ENCODE data around the gene ZNF565.
"Not testable (repeated sequence)": the region's sequence is repeated elsewhere in the genome, so short reads cannot be mapped to it uniquely, and the experiment has no call there.

Gene ZNF565

GRCh38 chr19:36210497-36210896 is 4.0 kb downstream of the ZNF565 start:
- no peak for TF ChIP-seq CTCF (conservative IDR thresholded peaks at IDR 0.05; ENCODE audit: low read length)
- DNase-seq (ENCODE audit: low read depth) = no peak
- H3K4me3 ChIP-seq (ENCODE audit: low read length) = no peak overlapping the region

- no peak overlapping the region for H3K4me3 ChIP-seq (ENCODE audit: low read length)
- no peak for DNase-seq (ENCODE audit: low read depth)
- no peak for TF ChIP-seq CTCF (conservative IDR thresholded peaks at IDR 0.05; ENCODE audit: low read length)
Measured at GRCh38 chr19:36209372-36209771, 5.1 kb downstream of the ZNF565 start.

- DNase-seq (ENCODE audit: low read depth) = no peak
- no peak for TF ChIP-seq CTCF (conservative IDR thresholded peaks at IDR 0.05; ENCODE audit: low read length)
Measured at GRCh38 chr19:36207605-36208252, 6.7 kb downstream of the ZNF565 start.

GRCh38 chr19:36203293-36203692 is 11.2 kb downstream of the ZNF565 start:
- no peak for DNase-seq (ENCODE audit: low read depth)
- TF ChIP-seq CTCF (conservative IDR thresholded peaks at IDR 0.05; ENCODE audit: low read length) = no peak
- no peak overlapping the region for H3K4me3 ChIP-seq (ENCODE audit: low read length)

More at GRCh38 chr19:36207605-36208252, 6.7 kb downstream of the ZNF565 start:
- H3K4me3 ChIP-seq (ENCODE audit: low read length) = no peak overlapping the region

GRCh38 chr19:36201684-36202083 is 12.8 kb downstream of the ZNF565 start:
- DNase-seq (ENCODE audit: low read depth) = no peak
- TF ChIP-seq CTCF (conservative IDR thresholded peaks at IDR 0.05; ENCODE audit: low read length) = no peak
- H3K4me3 ChIP-seq (ENCODE audit: low read length) = no peak overlapping the region

- no peak overlapping the region for H3K4me3 ChIP-seq (ENCODE audit: low read length)
- DNase-seq (ENCODE audit: low read depth) = no peak
- no peak for TF ChIP-seq CTCF (conservative IDR thresholded peaks at IDR 0.05; ENCODE audit: low read length)
Measured at GRCh38 chr19:36198119-36198518, 16.3 kb downstream of the ZNF565 start.

- TF ChIP-seq CTCF (conservative IDR thresholded peaks at IDR 0.05; ENCODE audit: low read length) = no peak
- H3K4me3 ChIP-seq (ENCODE audit: low read length) = no peak overlapping the region
- DNase-seq (ENCODE audit: low read depth) = no peak
Measured at GRCh38 chr19:36196249-36196648, 18.2 kb downstream of the ZNF565 start.

GRCh38 chr19:36186722-36187121 is 27.7 kb downstream of the ZNF565 start:
- H3K4me3 ChIP-seq (ENCODE audit: low read length); DNase-seq (ENCODE audit: low read depth): not testable (repeated sequence)
